GM19240 (cell line): ENCODE data around the gene SCARF2.

Experiments
- DNase-seq: peaks from one replicate; pipeline ENCODE4 v3.0.0; 2011; ENCODE audit warnings: low spot score; ENCODE audit not compliant: insufficient read length

The SCARF2 gene

DNA sequence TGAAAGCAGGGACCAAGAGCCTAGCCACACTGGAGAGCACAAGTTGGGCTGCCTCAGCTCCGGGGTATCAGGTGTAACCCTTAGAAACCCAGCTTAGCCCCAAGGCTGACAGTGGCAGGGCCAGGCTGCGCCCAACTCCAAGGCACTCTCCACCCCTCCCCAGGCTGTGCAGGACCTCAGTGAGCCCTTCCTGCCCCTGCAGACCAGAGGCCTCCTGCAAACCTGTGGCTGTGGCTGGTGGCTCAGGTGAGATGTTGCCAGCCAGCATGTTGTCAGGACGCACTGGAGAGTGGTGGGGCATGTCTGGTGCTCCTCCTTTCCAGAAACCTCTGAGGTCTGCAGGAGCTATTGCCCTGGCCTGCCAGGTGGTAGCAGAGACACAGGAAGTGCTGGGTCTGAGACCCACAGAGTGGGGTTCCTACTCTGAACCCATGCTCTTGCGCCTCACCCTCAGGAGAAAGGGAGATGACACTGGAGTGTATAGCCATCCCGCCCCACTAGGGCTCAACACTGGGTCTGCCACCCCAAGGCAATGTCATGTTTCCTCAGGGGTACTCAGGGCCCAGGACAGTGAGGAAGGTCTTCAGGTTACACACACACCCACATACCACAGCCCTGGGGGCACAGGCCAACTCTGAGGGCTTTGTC lies 2.4 kb upstream of the SCARF2 start:
- DNase-seq = no peak

DNA sequence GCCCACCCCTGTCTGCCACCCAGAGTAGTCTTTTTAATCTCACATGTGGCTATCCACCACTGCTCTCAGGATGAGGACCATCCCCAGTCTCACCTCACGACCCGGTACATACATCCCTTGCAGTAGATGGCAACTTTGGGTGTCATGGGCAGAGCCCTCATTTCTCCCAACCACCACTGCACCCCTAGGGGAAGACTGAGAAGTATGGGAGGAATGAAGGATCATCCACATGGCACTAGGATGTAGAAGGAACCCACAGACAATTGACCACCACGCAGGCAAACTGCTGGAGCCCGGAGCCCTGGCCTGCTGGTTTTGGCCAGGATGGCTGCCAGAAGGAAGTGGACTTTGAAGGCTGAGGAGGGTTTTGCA lies 1.9 kb upstream of the SCARF2 start:
- DNase-seq = no peak

DNA sequence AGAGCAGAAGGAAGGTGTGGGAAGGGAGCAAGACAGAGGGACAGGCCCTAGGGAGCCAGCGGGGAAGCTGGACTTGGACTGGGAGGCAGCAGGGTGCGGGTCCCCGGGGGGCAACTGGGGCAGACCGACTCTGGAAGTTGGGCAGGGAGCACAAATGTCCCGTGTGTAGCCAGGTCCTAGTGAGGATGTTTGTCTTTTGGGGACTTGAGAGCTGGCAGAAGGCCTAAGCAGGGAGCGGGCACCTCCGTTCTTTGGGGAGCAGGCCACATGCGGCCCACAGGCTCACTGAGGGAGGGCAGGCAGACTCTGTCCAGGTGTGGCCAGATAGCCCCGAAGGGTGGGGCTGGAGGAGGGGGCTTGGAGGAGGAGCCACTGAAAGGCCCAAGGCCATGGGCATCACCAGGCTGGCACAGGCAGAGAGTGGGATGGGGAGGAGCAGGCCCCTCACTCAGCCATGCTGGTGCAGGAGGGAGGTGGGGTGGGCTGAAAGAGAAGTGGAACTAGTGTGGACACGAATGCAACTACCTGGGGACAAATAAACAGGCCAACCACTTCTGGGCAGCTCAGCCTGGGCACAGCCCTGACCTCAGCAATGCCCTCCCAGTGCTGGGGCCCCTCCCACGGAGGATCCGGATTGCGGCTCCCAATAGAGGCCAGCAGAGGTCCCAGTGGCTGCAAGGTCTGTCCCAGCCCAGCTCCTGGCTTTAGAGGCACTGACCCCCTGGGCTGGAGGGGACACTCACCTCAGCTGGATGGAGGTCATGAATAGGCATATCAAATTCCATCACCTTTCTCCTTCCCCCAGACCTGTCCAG lies 1.3 kb upstream of the SCARF2 start:
- DNase-seq = no peak

DNA sequence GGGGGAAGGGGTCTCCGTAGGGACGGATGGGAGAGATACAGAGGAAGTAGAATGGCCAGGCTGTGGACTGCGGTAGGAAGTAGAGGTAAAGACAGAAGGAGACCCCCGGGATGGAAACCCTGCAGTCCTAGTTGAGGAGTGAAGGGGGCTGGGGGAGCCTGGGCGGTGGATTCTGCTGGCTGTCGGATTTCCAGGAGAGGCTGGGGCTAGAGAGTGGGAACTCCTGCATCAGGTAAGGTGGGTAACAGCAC lies 727 bp upstream of the SCARF2 start:
- no peak for DNase-seq

GRCh38 chr22:20436768-20437612 lies 635 bp downstream of the SCARF2 start:
- DNase-seq = no peak

- no peak for DNase-seq
Observed at GRCh38 chr22:20436307-20436767, 1.3 kb downstream of the SCARF2 start.

DNA sequence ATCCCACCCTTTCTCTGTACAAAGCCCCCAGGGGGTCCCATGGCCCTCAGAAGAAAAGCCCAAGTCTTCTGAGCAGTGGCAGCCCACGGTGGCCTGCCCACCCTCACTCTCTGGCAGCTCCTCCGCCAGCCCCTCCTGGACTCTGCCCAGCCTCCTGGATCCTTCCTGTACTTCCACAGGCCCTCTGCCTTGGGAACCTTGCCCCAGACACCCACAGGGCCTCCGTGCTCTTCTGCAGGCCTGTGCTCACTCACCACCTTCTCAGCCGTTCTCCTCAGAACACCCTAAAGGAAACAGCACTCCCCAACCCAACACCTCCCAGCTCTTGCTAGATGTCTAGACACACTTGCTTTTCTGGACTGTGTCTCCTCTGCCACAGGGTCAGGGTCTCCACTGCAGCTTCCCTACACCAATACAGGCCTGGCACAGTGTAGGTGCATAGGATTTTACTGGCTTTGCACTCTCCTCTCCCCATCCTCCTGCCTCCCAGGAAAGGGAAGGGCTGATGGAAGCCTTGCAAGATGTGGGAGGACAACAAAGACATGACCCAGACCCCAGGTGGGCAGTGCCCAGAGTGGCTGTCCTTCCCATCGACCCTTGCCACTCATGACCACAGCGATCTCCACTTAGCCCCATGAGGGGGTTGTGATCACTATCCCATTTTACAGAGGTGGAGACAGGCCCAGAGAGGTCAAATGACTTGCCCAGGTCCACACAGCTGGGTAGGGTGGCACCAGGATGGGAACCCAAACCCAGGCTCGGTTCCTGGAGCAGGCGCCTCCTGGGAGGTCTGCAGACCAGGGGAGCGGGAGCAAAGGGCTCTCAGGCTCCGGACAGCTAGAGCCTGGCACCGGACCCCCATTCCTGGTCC lies 2.0 kb downstream of the SCARF2 start:
- DNase-seq = no peak

DNA sequence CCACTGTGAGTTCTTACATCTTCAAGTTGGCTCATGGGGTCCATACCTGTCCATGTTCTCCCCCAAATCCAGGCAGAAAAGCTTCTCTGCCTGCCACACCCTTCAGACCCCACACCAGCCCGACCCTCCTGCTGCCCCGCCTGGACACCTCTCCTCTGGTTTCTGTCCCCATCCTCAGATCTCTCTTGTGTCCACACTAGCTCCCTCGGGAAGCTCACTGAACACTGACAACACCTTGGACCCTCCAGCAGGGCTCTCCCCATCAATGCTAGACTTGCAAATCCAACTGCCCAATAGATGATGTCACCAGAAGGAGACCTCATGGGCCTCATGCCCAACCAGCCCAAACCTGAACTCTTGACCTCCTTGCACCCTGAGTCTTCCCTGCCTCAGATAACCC lies 2.9 kb downstream of the SCARF2 start:
- DNase-seq = no peak

- no peak for DNase-seq
Observed at GRCh38 chr22:20434264-20434751, 3.3 kb downstream of the SCARF2 start.

- DNase-seq = no peak
Observed at GRCh38 chr22:20433686-20434241, 3.9 kb downstream of the SCARF2 start.

DNA sequence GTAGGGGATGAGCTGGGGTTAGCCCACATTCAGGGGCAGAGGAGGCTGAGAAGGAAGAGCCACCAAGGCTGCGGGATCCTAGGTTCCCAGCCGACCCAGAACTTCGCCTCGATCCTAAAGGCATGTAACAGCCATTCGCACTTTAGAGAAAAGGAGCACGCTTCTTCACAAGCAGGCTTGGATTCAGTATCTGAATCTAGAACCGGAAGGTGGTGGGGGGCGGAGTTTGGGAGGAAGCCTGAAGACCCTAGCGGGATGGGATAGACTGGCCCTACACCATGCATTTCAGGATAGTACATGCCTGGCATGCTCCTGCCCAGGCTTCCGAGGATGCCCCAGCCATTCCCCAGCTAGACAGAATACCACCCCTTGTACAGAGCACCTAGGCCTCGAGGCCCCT lies 4.4 kb downstream of the SCARF2 start:
- DNase-seq = no peak

DNA sequence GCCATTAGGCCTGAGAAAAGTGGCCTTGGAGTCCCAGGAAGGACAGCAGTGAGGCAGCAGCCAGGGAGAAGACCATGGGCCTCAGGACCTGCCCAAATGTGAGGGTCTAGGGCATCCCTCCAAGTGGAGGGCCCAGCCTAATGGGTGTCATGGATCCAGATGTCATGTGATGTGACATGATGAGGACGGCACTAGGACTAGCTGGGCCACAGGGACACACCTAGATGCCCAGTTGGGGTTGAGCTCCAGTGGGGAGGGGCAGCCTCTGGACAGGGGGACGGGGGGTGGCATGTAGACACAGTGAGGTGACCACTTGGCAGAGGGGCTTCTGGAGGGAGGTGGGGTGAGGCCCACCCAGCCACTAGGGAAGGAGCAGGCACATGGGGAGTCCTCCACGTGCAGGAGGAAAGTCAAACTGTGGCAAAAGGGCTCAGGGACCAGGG lies 5.4 kb downstream of the SCARF2 start:
- DNase-seq = no peak

- no peak for DNase-seq
Observed at GRCh38 chr22:20431511-20432192, 6.0 kb downstream of the SCARF2 start.

DNA sequence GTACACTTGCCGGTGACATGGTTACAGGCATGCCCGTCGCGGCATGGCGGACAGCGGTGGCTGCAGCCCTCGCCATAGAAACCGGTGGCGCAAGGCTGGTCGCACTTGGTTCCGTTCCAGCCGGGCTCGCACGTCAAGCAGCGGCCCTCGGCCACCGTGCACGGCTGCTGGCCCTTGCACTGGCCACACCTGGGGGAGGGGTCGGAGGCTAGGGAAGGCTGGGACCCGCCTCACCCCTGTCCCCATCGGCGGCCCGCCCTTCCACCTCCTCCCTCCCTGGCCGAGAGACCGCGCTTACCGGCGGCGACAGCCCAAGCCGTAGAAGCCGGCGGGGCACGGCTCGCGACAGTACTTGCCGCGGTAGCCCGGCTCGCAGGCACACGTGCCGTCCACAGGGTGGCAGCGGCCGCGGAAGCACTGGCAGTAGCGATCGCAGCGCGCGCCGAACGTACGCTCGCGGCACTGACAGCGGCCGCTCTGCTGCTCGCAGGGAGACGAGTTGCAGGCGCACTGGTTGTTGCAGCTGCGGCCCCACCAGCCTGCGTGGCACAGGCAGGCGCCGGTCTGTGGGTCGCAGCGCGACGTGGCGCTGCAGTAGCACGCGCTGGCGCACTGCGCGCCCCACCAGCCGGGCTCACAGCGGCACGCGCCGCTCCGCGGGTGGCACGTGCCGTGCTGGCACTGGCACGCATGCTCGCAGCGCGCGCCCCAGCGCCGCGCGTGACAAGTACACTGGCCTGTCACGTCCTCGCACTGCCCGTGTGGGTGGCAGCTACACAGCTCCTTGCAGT lies 6.7 kb downstream of the SCARF2 start:
- no peak for DNase-seq

GRCh38 chr22:20430101-20430719 lies 7.4 kb downstream of the SCARF2 start:
- DNase-seq = no peak

GRCh38 chr22:20429254-20430100 lies 8.1 kb downstream of the SCARF2 start:
- DNase-seq = peak; percentile 85

DNA sequence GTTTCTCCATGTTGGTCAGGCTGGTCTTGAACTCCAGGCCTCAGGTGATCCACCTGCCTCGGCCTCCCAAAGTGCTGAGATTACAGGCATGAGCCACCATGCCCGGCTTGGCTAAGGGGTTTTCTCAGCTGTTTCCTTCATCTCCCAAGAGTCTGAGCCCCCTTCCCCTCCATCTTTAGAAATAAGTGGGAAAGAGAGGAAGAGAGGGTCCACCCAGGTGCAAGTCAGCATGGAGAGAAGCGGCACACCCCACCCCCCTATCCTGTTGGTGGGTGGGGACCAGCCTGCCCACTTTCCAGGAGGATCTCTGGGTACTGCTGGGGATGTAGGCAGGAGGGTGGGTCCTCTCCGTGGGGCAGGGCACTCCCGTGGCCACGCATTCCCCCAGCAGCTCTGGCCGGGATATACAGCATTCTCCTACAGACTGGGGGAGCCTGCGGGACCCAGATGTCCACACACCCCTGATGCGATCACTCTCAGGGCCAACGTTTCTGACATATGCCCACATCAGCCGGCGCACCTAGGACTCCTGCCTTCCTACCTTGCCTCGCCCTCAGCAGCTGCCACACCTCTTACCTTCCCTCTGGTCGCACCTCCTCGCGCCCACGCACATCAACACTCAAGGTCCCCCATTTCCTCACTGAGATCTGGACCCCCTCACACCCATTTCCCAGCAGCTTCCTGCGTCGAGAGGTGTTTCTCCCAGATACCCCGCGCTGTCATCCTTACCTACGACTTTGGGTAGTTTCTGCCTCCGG lies 8.9 kb downstream of the SCARF2 start:
- no peak for DNase-seq
